ENCODE measurements around the gene CNNM2.
A peak's percentile ranks its signal among the peaks of the same experiment; 100 is the strongest.

The CNNM2 gene

GRCh38 chr10:103080891-103081581 is 162.9 kb downstream of the CNNM2 start:
- intact Hi-C loops (cut with DNase I), result no loop called here
- no peak for DNase-seq

- intact Hi-C loops (cut with DNase I), result no loop called here
- no peak for DNase-seq
Observed at GRCh38 chr10:103082683-103083082, 164.6 kb downstream of the CNNM2 start.

GRCh38 chr10:103083266-103083976 is 165.3 kb downstream of the CNNM2 start:
- peak in 22 of 42 donors; percentile 21 to 73 (median 44) for DNase-seq
- intact Hi-C loops (cut with DNase I), result no loop called here

GRCh38 chr10:103083977-103084320 is 165.9 kb downstream of the CNNM2 start:
- intact Hi-C loops (cut with DNase I), result no loop called here
- no peak for DNase-seq

- intact Hi-C loops (cut with DNase I), result no loop called here
- no peak for DNase-seq
Observed at GRCh38 chr10:103086261-103086660, 168.2 kb downstream of the CNNM2 start.

GRCh38 chr10:103086799-103087198 is 168.7 kb downstream of the CNNM2 start:
- intact Hi-C loops (cut with DNase I), result no loop called here
- DNase-seq, result no peak

GRCh38 chr10:103089493-103089892 is 171.4 kb downstream of the CNNM2 start:
- intact Hi-C loops (cut with DNase I), result no loop called here
- DNase-seq, result no peak

GRCh38 chr10:103090911-103091310 is 172.8 kb downstream of the CNNM2 start:
- DNase-seq, result peak in 11 of 42 donors; percentile 30 to 58 (median 48)
- intact Hi-C loops (cut with DNase I), result no loop called here

GRCh38 chr10:103095005-103095404 is 176.9 kb downstream of the CNNM2 start:
- no peak for DNase-seq
- intact Hi-C loops (cut with DNase I), result no loop called here

- no peak for DNase-seq
- intact Hi-C loops (cut with DNase I), result no loop called here
Observed at GRCh38 chr10:103096130-103096529, 178.0 kb downstream of the CNNM2 start.

- intact Hi-C loops (cut with DNase I), result no loop called here
- no peak for DNase-seq
Observed at GRCh38 chr10:103098240-103098639, 180.1 kb downstream of the CNNM2 start.

- intact Hi-C loops (cut with DNase I), result no loop called here
- DNase-seq, result no peak
Observed at GRCh38 chr10:103100620-103101019, 182.5 kb downstream of the CNNM2 start.

GRCh38 chr10:103102195-103102594 is 184.1 kb downstream of the CNNM2 start:
- peak in 1 of 42 donors; percentile 25 for DNase-seq
- intact Hi-C loops (cut with DNase I), result no loop called here

GRCh38 chr10:103103989-103104388 is 185.9 kb downstream of the CNNM2 start:
- DNase-seq, result no peak
- intact Hi-C loops (cut with DNase I), result no loop called here

- intact Hi-C loops (cut with DNase I), result no loop called here
Observed at GRCh38 chr10:103104721-103105120, 186.6 kb downstream of the CNNM2 start.

GRCh38 chr10:103105462-103105861 is 187.4 kb downstream of the CNNM2 start:
- intact Hi-C loops (cut with DNase I), result no loop called here
- no peak for DNase-seq

More at GRCh38 chr10:103104721-103105120, 186.6 kb downstream of the CNNM2 start:
- no peak for DNase-seq

- intact Hi-C loops (cut with DNase I), result no loop called here
Observed at GRCh38 chr10:103106539-103106938, 188.4 kb downstream of the CNNM2 start.

GRCh38 chr10:103109821-103110220 is 191.7 kb downstream of the CNNM2 start:
- intact Hi-C loops (cut with DNase I), result loop anchor here (10.0 kb wide), 1 partner anchor 85 kb away; the partner anchor contains the start of gene NT5C2
- no peak for DNase-seq

More at GRCh38 chr10:103106539-103106938, 188.4 kb downstream of the CNNM2 start:
- DNase-seq, result no peak

- intact Hi-C loops (cut with DNase I), result loop anchor here (10.0 kb wide), 1 partner anchor 84 kb away; the partner anchor contains the start of gene NT5C2
- DNase-seq, result no peak
Observed at GRCh38 chr10:103110407-103110806, 192.3 kb downstream of the CNNM2 start.

All from head of caudate nucleus (tissue), 42 donors.